Neural progenitor cell (in vitro differentiated cells): ENCODE data around the gene TARBP1.

Experiments
- CTCF ChIP-seq: fragments of 200-600 bp; sonication (generic); IDR thresholded peaks from 2 replicates; pipeline ENCODE4 v1.5.1; 2017; ENCODE audit warnings: antibody characterized with exemption, mild to moderate bottlenecking
- EZH2 ChIP-seq: fragments of 200-600 bp; sonication (generic); IDR thresholded peaks from 2 replicates; pipeline ENCODE4 v1.6.1; 2017; ENCODE audit warnings: antibody characterized with exemption, mild to moderate bottlenecking, moderate library complexity

DNA sequence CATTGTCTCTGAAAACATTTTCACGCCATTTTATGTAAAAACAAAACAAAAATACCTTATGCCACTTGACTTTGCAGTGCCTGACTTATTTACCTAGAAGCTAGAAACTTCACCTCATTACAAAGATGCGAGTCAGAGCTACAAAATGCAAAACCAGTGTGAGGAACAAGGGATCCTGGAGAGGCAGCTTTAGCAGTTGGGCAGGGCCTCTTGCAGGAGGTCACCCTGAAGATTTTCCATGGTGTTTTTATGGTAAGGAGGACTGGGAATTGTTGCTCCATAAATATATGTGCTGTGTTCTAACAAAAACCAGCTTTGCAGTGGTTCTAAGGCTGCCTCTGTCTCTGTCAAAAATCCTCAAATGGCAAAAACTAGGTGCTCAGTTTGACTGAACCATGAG lies 36.4 kb upstream of the TARBP1 start:
- TF ChIP-seq EZH2, result no peak
- TF ChIP-seq CTCF, result no peak
